AG04449 (cell line): Measurements from ENCODE around the gene RAB3C.

Source experiments
- CTCF ChIA-PET: fragments of 350-600 bp; formaldehyde crosslinking; extraction: SDS; loops from one replicate; lab custom pipeline; 2021; ENCODE audit warnings: antibody characterized with exemption; lab: Yijun Ruan, JAX
- POLR2A ChIA-PET: fragments of 400-600, 350-600 bp; formaldehyde crosslinking; extraction: SDS; loops from one replicate; lab custom pipeline; 2020; ENCODE audit warnings: antibody characterized with exemption, inconsistent platforms; lab: Yijun Ruan, JAX
- DNase-seq: peaks from one replicate; pipeline ENCODE4 v3.0.0-alpha.2; 2010; ENCODE audit warnings: low read depth, low spot score
- H3K4me3 ChIP-seq: 2 replicates; pipeline ENCODE4 v1.5.1; 2011; ENCODE audit warnings: low read depth, mild to moderate bottlenecking, control low read depth, low read length
- TF ChIP-seq, protein P1 (sequence below): IDR thresholded peaks from one replicate; pipeline ENCODE4 v1.5.1; 2011; ENCODE audit warnings: mild to moderate bottlenecking, moderate library complexity, low read length, control low read depth, inconsistent platforms; ENCODE audit not compliant: insufficient read depth; ENCODE audit errors: missing control alignments

RAB3C gene

GRCh38 chr5:58736214-58736613 is 153.3 kb downstream of the RAB3C start:
- TF ChIP-seq, protein P1, sequence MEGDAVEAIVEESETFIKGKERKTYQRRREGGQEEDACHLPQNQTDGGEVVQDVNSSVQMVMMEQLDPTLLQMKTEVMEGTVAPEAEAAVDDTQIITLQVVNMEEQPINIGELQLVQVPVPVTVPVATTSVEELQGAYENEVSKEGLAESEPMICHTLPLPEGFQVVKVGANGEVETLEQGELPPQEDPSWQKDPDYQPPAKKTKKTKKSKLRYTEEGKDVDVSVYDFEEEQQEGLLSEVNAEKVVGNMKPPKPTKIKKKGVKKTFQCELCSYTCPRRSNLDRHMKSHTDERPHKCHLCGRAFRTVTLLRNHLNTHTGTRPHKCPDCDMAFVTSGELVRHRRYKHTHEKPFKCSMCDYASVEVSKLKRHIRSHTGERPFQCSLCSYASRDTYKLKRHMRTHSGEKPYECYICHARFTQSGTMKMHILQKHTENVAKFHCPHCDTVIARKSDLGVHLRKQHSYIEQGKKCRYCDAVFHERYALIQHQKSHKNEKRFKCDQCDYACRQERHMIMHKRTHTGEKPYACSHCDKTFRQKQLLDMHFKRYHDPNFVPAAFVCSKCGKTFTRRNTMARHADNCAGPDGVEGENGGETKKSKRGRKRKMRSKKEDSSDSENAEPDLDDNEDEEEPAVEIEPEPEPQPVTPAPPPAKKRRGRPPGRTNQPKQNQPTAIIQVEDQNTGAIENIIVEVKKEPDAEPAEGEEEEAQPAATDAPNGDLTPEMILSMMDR, result no peak
- CTCF ChIA-PET, result no interaction called here
- DNase-seq, result no peak
- POLR2A ChIA-PET, result no interaction called here
- no peak overlapping the region for H3K4me3 ChIP-seq

DNA sequence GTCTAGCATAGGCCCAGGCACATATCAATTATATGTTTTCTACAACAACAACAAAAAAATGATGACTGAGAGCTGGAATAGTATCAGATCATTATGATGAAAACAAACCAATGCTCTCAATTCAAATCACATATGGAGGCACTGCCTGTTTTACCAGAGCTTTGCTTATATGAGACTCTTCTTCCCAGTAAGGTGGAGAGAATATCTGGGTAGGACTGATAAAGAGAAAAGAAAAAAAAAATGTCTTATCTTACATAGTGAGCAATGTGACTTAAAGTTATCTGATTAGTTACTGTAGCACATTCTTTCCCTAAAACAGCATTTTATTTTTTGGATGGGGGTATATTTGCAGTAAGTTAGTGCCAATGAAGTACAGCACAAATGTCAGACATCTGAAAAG is 154.8 kb downstream of the RAB3C start:
- no peak overlapping the region for H3K4me3 ChIP-seq
- TF ChIP-seq, protein P1, result no peak
- no peak for DNase-seq
- POLR2A ChIA-PET, result no interaction called here
- CTCF ChIA-PET, result no interaction called here

- DNase-seq, result no peak
- ChIA-PET POLR2A (no interaction called here), CTCF (no interaction called here)
- TF ChIP-seq, protein P1, result no peak
- H3K4me3 ChIP-seq, result no peak overlapping the region
These were observed 155.5 kb downstream of the RAB3C start for GRCh38 chr5:58738336-58738735.

- no peak for DNase-seq
- TF ChIP-seq, protein P1, result no peak
- no peak overlapping the region for H3K4me3 ChIP-seq
- POLR2A ChIA-PET, result no interaction called here
- CTCF ChIA-PET, result no interaction called here
These were observed 156.2 kb downstream of the RAB3C start for GRCh38 chr5:58739051-58739450.

- DNase-seq, result no peak
- ChIA-PET CTCF (no interaction called here), POLR2A (no interaction called here)
- TF ChIP-seq, protein P1, result no peak
- H3K4me3 ChIP-seq, result no peak overlapping the region
These were observed 158.1 kb downstream of the RAB3C start for GRCh38 chr5:58740956-58741355.

DNA sequence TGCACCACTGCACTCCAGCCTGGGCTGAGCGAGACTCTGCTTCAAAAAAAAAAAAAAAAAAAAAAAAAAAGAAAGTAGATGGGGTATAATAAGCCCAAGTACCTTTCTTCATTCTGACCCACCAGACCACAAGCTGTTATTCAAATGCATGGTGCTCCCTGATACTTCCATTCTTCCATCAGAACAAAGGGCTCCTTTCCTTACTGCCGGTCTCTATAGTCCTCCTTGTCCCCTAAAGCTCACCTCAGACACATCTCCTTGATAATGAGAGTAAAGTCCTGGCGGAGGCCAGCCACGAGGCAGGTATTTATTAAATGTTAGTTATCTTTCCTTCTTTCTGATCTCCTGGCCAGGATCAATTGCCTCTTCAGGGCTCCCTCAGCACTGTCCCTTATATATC is 162.5 kb downstream of the RAB3C start:
- H3K4me3 ChIP-seq, result no peak overlapping the region
- TF ChIP-seq, protein P1, result no peak
- ChIA-PET POLR2A (no interaction called here), CTCF (no interaction called here)
- DNase-seq, result no peak
